AG08396 (cell line): Measurements from ENCODE around the gene KPNA6.

Experiments
- DNase-seq: peaks from one replicate; pipeline ENCODE4 v3.0.0; 2012; ENCODE audit warnings: low spot score, mixed read lengths

KPNA6 gene

GRCh38 chr1:32187850-32188249 lies 80.0 kb downstream of the KPNA6 start:
- DNase-seq: no peak

GRCh38 chr1:32192220-32192948 lies 84.5 kb downstream of the KPNA6 start:
- no peak for DNase-seq

GRCh38 chr1:32194984-32195383 lies 87.1 kb downstream of the KPNA6 start:
- DNase-seq: no peak

- DNase-seq: no peak
Observed at GRCh38 chr1:32195531-32195930, 87.7 kb downstream of the KPNA6 start.

GRCh38 chr1:32195972-32196823 lies 88.3 kb downstream of the KPNA6 start:
- no peak for DNase-seq

GRCh38 chr1:32197074-32197473 lies 89.2 kb downstream of the KPNA6 start:
- DNase-seq: no peak

GRCh38 chr1:32197837-32198236 lies 90.0 kb downstream of the KPNA6 start:
- no peak for DNase-seq

- DNase-seq: no peak
Observed at GRCh38 chr1:32198237-32199042, 90.6 kb downstream of the KPNA6 start.

GRCh38 chr1:32199043-32199716 lies 91.3 kb downstream of the KPNA6 start:
- DNase-seq: no peak

- no peak for DNase-seq
Observed at GRCh38 chr1:32199717-32200072, 91.8 kb downstream of the KPNA6 start.

GRCh38 chr1:32200226-32201010 lies 92.6 kb downstream of the KPNA6 start, which contains the start of gene CCDC28B:
CCDC28B (plus strand) TSS chr1:32200595; CDS start chr1:32201936, 1,341 bp downstream.
- DNase-seq: peak; percentile 79

GRCh38 chr1:32201011-32201855 lies 93.4 kb downstream of the KPNA6 start:
- peak; percentile 57 for DNase-seq

GRCh38 chr1:32204943-32205361 lies 97.1 kb downstream of the KPNA6 start:
- no peak for DNase-seq

GRCh38 chr1:32205401-32206370 lies 97.8 kb downstream of the KPNA6 start, which contains the start of gene IQCC:
IQCC (plus strand) TSS chr1:32205671; CDS start chr1:32205682, 11 bp downstream.
- peak; percentile 93 for DNase-seq

GRCh38 chr1:32208469-32208868 lies 100.6 kb downstream of the KPNA6 start:
- no peak for DNase-seq

- no peak for DNase-seq
Observed at GRCh38 chr1:32208891-32209328, 101.1 kb downstream of the KPNA6 start, which contains the start of gene DCDC2B. DCDC2B (plus strand) TSS chr1:32209089; CDS start chr1:32209094, 5 bp downstream.

- DNase-seq: peak; percentile 79
Observed at GRCh38 chr1:32215629-32216480, 108.0 kb downstream of the KPNA6 start.

GRCh38 chr1:32216566-32216965 lies 108.7 kb downstream of the KPNA6 start:
- no peak for DNase-seq
